DOHH2 (cell line): ENCODE data around the gene SIRPB1.

Source experiments
- EZH2phosphoT487 ChIP-seq: fragments of 200-600 bp; sonication (generic); IDR thresholded peaks from 2 replicates; pipeline ENCODE4 v1.6.1; 2017; ENCODE audit warnings: borderline replicate concordance, mild to moderate bottlenecking, antibody characterized with exemption, low read length, moderate library complexity, mixed read lengths
- TF ChIP-seq, protein P1 (sequence below): fragments of 200-600 bp; sonication (generic); IDR thresholded peaks from one replicate; pipeline ENCODE4 v1.5.1; 2014; ENCODE audit warnings: antibody characterized with exemption, mild to moderate bottlenecking, low read depth, low read length; ENCODE audit not compliant: poor library complexity, severe bottlenecking

DNA sequence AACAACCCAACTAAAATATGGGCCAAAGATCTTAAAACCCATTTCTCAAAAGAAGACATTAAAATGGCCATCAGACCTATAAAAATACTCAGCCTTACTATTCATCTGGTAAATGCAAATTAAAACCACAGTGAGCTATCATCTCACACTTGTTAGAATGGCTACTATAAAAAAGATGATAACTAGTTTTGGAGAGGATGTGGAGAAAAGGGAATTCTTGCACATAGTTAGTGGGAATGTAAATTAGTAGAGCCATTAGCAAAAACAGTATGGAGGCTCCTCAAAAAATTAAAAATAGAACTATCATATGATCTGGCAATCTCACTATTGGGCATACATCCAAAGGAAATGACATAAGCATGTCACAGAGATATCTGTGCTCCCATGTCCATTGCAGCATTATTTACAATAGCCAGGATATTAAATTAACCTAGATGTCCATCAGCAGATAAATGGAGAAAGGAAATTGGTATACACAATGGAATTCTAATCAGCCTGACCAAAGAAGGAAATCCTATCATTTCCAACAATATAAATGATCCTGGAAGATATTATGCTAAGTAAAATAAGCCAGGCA is 2.9 kb downstream of the SIRPB1 start:
- TF ChIP-seq, protein P1, sequence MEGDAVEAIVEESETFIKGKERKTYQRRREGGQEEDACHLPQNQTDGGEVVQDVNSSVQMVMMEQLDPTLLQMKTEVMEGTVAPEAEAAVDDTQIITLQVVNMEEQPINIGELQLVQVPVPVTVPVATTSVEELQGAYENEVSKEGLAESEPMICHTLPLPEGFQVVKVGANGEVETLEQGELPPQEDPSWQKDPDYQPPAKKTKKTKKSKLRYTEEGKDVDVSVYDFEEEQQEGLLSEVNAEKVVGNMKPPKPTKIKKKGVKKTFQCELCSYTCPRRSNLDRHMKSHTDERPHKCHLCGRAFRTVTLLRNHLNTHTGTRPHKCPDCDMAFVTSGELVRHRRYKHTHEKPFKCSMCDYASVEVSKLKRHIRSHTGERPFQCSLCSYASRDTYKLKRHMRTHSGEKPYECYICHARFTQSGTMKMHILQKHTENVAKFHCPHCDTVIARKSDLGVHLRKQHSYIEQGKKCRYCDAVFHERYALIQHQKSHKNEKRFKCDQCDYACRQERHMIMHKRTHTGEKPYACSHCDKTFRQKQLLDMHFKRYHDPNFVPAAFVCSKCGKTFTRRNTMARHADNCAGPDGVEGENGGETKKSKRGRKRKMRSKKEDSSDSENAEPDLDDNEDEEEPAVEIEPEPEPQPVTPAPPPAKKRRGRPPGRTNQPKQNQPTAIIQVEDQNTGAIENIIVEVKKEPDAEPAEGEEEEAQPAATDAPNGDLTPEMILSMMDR: no peak
- TF ChIP-seq EZH2phosphoT487: no peak
